Right lobe of liver (tissue), 4 donors: Measurements from ENCODE around the gene EED.

Experiments
- POLR2A ChIP-seq: fragments of 450-650 bp; IDR thresholded peaks from one replicate; pipeline ENCODE4 v1.6.1; 2017; ENCODE audit warnings: antibody characterized with exemption, mild to moderate bottlenecking
- TF ChIP-seq, protein P1 (sequence below), 4 donors: fragments of 200-600 bp in 3 of 4; fragments of 450-650 bp in 1 of 4; IDR thresholded peaks; one replicate each; pipeline versions ENCODE4 v1.5.1 to v1.8.0; 2016 to 2022; ENCODE audit warnings: antibody characterized with exemption in 4 of 4, mild to moderate bottlenecking in 2 of 4
- donor health status: DM: no; HTN: no; CAD: no.
- donor health status: DM: no; HTN: no; CAD: no.
- donor health status: DM: no; HTN: yes; CAD: no.

DNA sequence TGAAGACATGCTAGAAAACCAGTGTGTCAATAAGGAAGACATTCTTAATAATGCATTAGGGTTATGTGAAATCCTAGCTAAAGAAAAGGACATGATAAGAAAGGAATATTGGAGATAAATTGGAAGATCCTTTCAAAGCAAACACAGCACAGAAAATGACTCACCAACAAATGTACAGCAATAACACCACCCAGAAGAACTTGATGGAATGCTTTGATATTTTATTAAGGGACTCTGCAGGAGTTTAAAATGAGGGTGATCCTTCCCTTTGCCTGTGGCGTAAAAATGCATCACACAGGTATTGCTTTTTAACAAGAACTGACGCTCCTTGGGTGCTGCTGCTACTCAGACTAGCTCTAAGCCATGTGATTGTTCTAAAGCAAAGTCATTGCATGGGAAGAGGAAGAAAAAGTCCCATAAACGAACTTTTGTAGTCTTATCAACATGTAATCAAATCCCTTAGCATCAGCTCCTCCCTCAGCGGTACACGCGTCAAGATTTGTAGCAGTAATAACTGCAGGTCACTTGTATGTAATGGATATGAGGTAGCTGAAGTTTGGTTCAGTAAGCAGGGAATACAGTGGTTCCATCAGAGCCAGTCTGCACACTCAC is 48.4 kb upstream of the EED start:
- TF ChIP-seq POLR2A = no peak
- TF ChIP-seq, protein P1, sequence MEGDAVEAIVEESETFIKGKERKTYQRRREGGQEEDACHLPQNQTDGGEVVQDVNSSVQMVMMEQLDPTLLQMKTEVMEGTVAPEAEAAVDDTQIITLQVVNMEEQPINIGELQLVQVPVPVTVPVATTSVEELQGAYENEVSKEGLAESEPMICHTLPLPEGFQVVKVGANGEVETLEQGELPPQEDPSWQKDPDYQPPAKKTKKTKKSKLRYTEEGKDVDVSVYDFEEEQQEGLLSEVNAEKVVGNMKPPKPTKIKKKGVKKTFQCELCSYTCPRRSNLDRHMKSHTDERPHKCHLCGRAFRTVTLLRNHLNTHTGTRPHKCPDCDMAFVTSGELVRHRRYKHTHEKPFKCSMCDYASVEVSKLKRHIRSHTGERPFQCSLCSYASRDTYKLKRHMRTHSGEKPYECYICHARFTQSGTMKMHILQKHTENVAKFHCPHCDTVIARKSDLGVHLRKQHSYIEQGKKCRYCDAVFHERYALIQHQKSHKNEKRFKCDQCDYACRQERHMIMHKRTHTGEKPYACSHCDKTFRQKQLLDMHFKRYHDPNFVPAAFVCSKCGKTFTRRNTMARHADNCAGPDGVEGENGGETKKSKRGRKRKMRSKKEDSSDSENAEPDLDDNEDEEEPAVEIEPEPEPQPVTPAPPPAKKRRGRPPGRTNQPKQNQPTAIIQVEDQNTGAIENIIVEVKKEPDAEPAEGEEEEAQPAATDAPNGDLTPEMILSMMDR (IDR thresholded peaks at IDR 0.05) = no peak
